OCI-LY3 (cell line): ENCODE results near the gene RNF6.

Source experiments
- EZH2phosphoT487 ChIP-seq: fragments of 200-600 bp; shearing (Covaris generic); IDR thresholded peaks from 2 replicates; pipeline ENCODE4 v1.6.1; 2018; ENCODE audit warnings: antibody characterized with exemption, mixed run types, low read depth
- TF ChIP-seq, protein P1 (sequence below): fragments of 200-600, 300-600 bp; sonication (generic); IDR thresholded peaks from 2 replicates; pipeline ENCODE4 v1.5.1; 2014; ENCODE audit warnings: antibody characterized with exemption, low read length, low read depth

DNA sequence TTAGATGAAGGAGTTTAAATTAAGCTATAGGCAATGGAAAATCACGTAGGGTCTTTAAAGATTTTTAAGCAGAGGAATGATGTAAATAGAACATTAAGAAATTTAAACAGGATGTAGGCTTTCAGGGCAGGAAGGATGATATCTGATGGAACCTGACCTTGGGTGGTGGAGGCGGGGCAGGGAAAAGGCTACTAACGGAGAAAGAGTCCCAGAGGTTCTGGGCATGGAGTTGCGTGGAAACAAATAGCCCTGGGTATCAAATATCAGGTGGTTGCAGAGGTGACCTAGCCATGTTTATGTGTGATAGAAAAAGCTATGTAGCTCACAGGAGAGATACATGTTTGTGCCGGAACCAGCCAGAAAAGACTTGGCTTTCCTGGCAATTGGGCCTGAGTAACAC lies 24.0 kb upstream of the RNF6 start:
- TF ChIP-seq, protein P1, sequence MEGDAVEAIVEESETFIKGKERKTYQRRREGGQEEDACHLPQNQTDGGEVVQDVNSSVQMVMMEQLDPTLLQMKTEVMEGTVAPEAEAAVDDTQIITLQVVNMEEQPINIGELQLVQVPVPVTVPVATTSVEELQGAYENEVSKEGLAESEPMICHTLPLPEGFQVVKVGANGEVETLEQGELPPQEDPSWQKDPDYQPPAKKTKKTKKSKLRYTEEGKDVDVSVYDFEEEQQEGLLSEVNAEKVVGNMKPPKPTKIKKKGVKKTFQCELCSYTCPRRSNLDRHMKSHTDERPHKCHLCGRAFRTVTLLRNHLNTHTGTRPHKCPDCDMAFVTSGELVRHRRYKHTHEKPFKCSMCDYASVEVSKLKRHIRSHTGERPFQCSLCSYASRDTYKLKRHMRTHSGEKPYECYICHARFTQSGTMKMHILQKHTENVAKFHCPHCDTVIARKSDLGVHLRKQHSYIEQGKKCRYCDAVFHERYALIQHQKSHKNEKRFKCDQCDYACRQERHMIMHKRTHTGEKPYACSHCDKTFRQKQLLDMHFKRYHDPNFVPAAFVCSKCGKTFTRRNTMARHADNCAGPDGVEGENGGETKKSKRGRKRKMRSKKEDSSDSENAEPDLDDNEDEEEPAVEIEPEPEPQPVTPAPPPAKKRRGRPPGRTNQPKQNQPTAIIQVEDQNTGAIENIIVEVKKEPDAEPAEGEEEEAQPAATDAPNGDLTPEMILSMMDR = no peak
- TF ChIP-seq EZH2phosphoT487 = no peak
